H1 (cell line): ENCODE data around the gene ARHGEF28. TPM values are rescaled to one million over a fixed set of nuclear protein-coding genes. Genes with fewer than 3 reads are reported as not detected.

Experiments used
- CTCF ChIA-PET: fragments of 300-600 bp; sonication (Branson Sonifier 250); formaldehyde crosslinking; loops from one replicate; lab custom pipeline; 2021; ENCODE audit not compliant: partially characterized antibody; lab: Charles Lee
- POLR2A ChIA-PET: fragments of 300-600 bp; sonication (Branson Sonifier 250); formaldehyde crosslinking; loops from one replicate; lab custom pipeline; 2021; ENCODE audit warnings: inconsistent platforms; ENCODE audit not compliant: partially characterized antibody; lab: Charles Lee
- DNase-seq, 2 experiments: peaks; one replicate each; pipeline versions ENCODE4 v3.0.0 to v3.0.0-alpha.2; 2010 to 2022; ENCODE audit warnings: low spot score in 2 of 2, low read depth in 1 of 2, mixed read lengths in 1 of 2
- FAIRE-seq: peaks from 2 replicates; lab custom pipeline; 2011; peaks lifted over from hg19 to GRCh38; lab: Jason Lieb, UNC
- H2AFZ ChIP-seq: 2 replicates; pipeline ENCODE4 v1.8.1; 2012; ENCODE audit warnings: low read length, inconsistent platforms
- H2AK5ac ChIP-seq: 2 replicates; pipeline ENCODE4 v1.6.1; 2013; ENCODE audit warnings: low read depth, low read length
- H2BK120ac ChIP-seq: replicated peaks from 2 replicates; pipeline ENCODE3; 2013; ENCODE audit warnings: low read depth, low read length, inconsistent platforms
- H2BK12ac ChIP-seq: 2 replicates; pipeline ENCODE4 v1.6.1; 2013; ENCODE audit warnings: low read depth, low read length
- H2BK15ac ChIP-seq: 2 replicates; pipeline ENCODE4 v1.6.1; 2013; ENCODE audit warnings: low read length
- H2BK20ac ChIP-seq: 2 replicates; pipeline ENCODE4 v1.6.1; 2013; ENCODE audit warnings: low read length
- H2BK5ac ChIP-seq: 2 replicates; pipeline ENCODE4 v1.6.1; 2013; ENCODE audit warnings: low read depth, low read length
- H3K14ac ChIP-seq: 2 replicates; pipeline ENCODE4 v1.6.1; 2013; ENCODE audit warnings: inconsistent platforms; ENCODE audit not compliant: insufficient read length
- H3K18ac ChIP-seq: 2 replicates; pipeline ENCODE4 v1.6.1; 2013; ENCODE audit warnings: low read length; ENCODE audit errors: extremely low read depth
- H3K23ac ChIP-seq: 2 replicates; pipeline ENCODE4 v1.6.1; 2013; ENCODE audit warnings: inconsistent platforms; ENCODE audit not compliant: insufficient read length
- H3K23me2 ChIP-seq: 2 replicates; pipeline ENCODE4 v1.6.1; 2013; ENCODE audit warnings: low read depth, low read length
- H3K27ac ChIP-seq: 2 replicates; pipeline ENCODE4 v1.6.1; 2011; ENCODE audit warnings: low read depth, low read length, inconsistent platforms
- H3K27me3 ChIP-seq, 4 experiments: replicated peaks in 1 of 4; 1 replicate in 1 of 4; 2 replicates in 3 of 4; pipeline versions ENCODE4 v1.6.1 to v1.8.1; 2011 to 2013; ENCODE audit warnings: low read length in 3 of 4, mild to moderate bottlenecking in 3 of 4, inconsistent platforms in 2 of 4, mixed read lengths in 2 of 4, moderate library complexity in 1 of 4; ENCODE audit not compliant: control insufficient read depth in 3 of 4, insufficient read depth in 3 of 4; ENCODE audit errors: extremely low read depth in 1 of 4
- H3K36me3 ChIP-seq, 4 experiments: 2 replicates each; pipeline versions ENCODE4 v1.6.1 to v1.8.1; 2011 to 2013; ENCODE audit warnings: mild to moderate bottlenecking in 4 of 4, low read length in 3 of 4, moderate library complexity in 2 of 4, control low read depth in 1 of 4, inconsistent platforms in 1 of 4; ENCODE audit not compliant: insufficient read depth in 4 of 4, control insufficient read depth in 2 of 4
- H3K4ac ChIP-seq: replicated peaks from 2 replicates; pipeline ENCODE3; 2013; ENCODE audit warnings: low read length, low read depth, mixed read lengths, inconsistent platforms; ENCODE audit not compliant: insufficient read length
- H3K4me1 ChIP-seq, 4 experiments: replicated peaks in 1 of 4; 1 replicate in 1 of 4; 2 replicates in 3 of 4; pipeline versions ENCODE4 v1.6.1 to v1.8.1; 2011 to 2013; ENCODE audit warnings: low read length in 3 of 4, inconsistent platforms in 2 of 4, mixed read lengths in 1 of 4; ENCODE audit not compliant: insufficient read depth in 4 of 4, control insufficient read depth in 3 of 4
- H3K4me2 ChIP-seq, 2 experiments: 2 replicates each; pipeline versions ENCODE4 v1.6.1 to v1.8.1; 2011 to 2013; ENCODE audit warnings: low read depth in 2 of 2, low read length in 2 of 2, control low read depth in 1 of 2, inconsistent platforms in 1 of 2, mild to moderate bottlenecking in 1 of 2; ENCODE audit not compliant: insufficient read depth in 1 of 2
- H3K4me3 ChIP-seq, 4 experiments: fragments of 200-600, 300-600 bp in 1 of 4; sonication (generic), shearing (Covaris generic), sonication (Bioruptor Twin) in 1 of 4; 2 replicates each; pipeline versions ENCODE4 v1.5.1 to v1.8.1; 2011 to 2016; ENCODE audit warnings: low read length in 4 of 4, low read depth in 3 of 4, control low read depth in 2 of 4, inconsistent platforms in 2 of 4, mild to moderate bottlenecking in 2 of 4, mixed read lengths in 1 of 4, moderate library complexity in 1 of 4; ENCODE audit not compliant: insufficient read depth in 2 of 4; ENCODE audit errors: extremely low read depth in 1 of 4
- H3K56ac ChIP-seq: replicated peaks from 2 replicates; pipeline ENCODE3; 2013; ENCODE audit warnings: low read depth, mild to moderate bottlenecking, mixed read lengths, low read length, inconsistent platforms; ENCODE audit not compliant: insufficient read length
- H3K79me1 ChIP-seq: 2 replicates; pipeline ENCODE4 v1.6.1; 2013; ENCODE audit warnings: low read depth, low read length, control low read depth
- H3K79me2 ChIP-seq, 2 experiments: 2 replicates each; pipeline versions ENCODE4 v1.6.1 to v1.8.1; 2012 to 2013; ENCODE audit warnings: low read length in 2 of 2, mild to moderate bottlenecking in 2 of 2, inconsistent platforms in 1 of 2; ENCODE audit not compliant: insufficient read depth in 2 of 2, control insufficient read depth in 1 of 2
- H3K9ac ChIP-seq, 4 experiments: replicated peaks in 1 of 4; 1 replicate in 1 of 4; 2 replicates in 3 of 4; pipeline versions ENCODE4 v1.6.1 to v1.8.1; 2011 to 2013; ENCODE audit warnings: low read depth in 3 of 4, low read length in 3 of 4, control low read depth in 2 of 4, mild to moderate bottlenecking in 2 of 4, moderate library complexity in 2 of 4, inconsistent platforms in 1 of 4; ENCODE audit errors: extremely low read depth in 1 of 4
- H3K9me3 ChIP-seq, 2 experiments: 2 replicates each; pipeline versions ENCODE4 v1.6.1 to v1.8.1; 2012 to 2013; ENCODE audit warnings: mild to moderate bottlenecking in 2 of 2, moderate library complexity in 2 of 2, control low read depth in 1 of 2, inconsistent platforms in 1 of 2, low read depth in 1 of 2, low read length in 1 of 2, mixed read lengths in 1 of 2; ENCODE audit not compliant: insufficient read depth in 2 of 2
- H4K20me1 ChIP-seq, 2 experiments: replicated peaks in 1 of 2; 2 replicates each; pipeline versions ENCODE3 to v1.8.1; 2011 to 2013; ENCODE audit warnings: inconsistent platforms in 2 of 2, low read length in 2 of 2, mild to moderate bottlenecking in 1 of 2; ENCODE audit not compliant: insufficient read depth in 2 of 2, control insufficient read depth in 1 of 2
- H4K5ac ChIP-seq: 2 replicates; pipeline ENCODE4 v1.6.1; 2013; ENCODE audit warnings: low read length, low read depth, mixed read lengths, inconsistent platforms; ENCODE audit not compliant: insufficient read length
- H4K8ac ChIP-seq: 2 replicates; pipeline ENCODE4 v1.8.0; 2013; ENCODE audit warnings: mild to moderate bottlenecking, moderate library complexity, low read length, inconsistent platforms; ENCODE audit not compliant: insufficient read depth; ENCODE audit errors: extremely low read depth
- H4K91ac ChIP-seq: replicated peaks from 2 replicates; pipeline ENCODE3; 2013; ENCODE audit warnings: low read length, mixed read lengths, inconsistent platforms; ENCODE audit not compliant: insufficient read length
- CEBPB ChIP-seq: IDR thresholded peaks from 2 replicates; pipeline ENCODE4 v1.6.1; 2012; ENCODE audit warnings: low read depth, low read length
- GABPA ChIP-seq: IDR thresholded peaks from 2 replicates; pipeline ENCODE4 v1.6.1; 2011; ENCODE audit warnings: mild to moderate bottlenecking, low read length, moderate library complexity, borderline replicate concordance; ENCODE audit not compliant: insufficient read depth
- polyA plus RNA-seq, 7 experiments: library from polyadenylated mRNA; depleted of rRNA in 3 of 7; stranded (reverse) in 5 of 7; unstranded in 2 of 7; fragments of >200 nt in 5 of 7; fragments of 200-250 nt in 2 of 7; gene quantifications; 1 replicate in 5 of 7; 2 replicates in 1 of 7; 4 replicates in 1 of 7; pipeline versions ENCODE4 v1.2.1 to v1.2.3, GENCODE V29; 2011 to 2013; ENCODE audit warnings: missing spikeins in 2 of 7, mixed read lengths in 2 of 7
- total RNA-seq: library from RNA; stranded (reverse); fragmentation: NEBNext Ultra II Directional; extraction: Animal tissue kit (Norgen Biotek cat#: 25700); gene quantifications from 2 replicates; pipeline ENCODE4 v1.2.1, GENCODE V29; 2021

Gene ARHGEF28
- total and polyA plus RNA-seq, 2 of the 8 experiments (the other 6 are each of a cell fraction or from before 2014, with no cell fraction given), result 0.33 to 1.0 TPM

DNA sequence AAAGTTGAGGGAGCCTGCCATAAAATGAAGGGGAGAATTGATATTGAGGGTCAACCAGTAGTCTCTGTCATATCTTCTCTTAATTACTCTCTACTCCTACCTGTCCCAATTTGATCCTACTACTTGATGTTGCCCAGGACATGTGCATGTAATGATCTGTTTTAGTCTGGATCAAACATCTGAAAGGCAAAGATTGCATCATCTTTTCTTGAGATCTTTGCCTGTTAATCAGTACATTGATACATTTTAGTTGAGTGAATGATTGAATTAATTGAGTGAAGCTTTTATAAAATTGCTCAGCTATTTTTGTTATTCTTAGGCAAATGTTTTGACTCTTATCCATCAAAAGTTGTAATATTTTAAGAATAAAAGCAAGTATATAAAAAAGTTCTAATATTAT is 21.7 kb downstream of the ARHGEF28 start:
- H3K79me2 ChIP-seq, result no peaks in the 10 kb centered on the region
- CTCF ChIA-PET, result no interaction called here
- TF ChIP-seq CEBPB (peak; percentile 38; the same call in 1 of the 2 replicates), GABPA (no peak)

More for the DNA sequence above, 21.7 kb downstream of the ARHGEF28 start:
- Histone ChIP-seq H3K27me3 (no peaks in the 10 kb centered on the region), H2AK5ac (no peak overlapping the region), H2BK120ac (no peak overlapping the region), H3K9me3 (no peaks in the 10 kb centered on the region), H3K4me1 (peaks cover 3 to 5% (median 4%) of the 10 kb centered on the region in 4 experiments; a peak in 6 of 7 replicates), H2BK20ac (no peak overlapping the region), H3K36me3 (no peaks in the 10 kb centered on the region), H4K91ac (no peak overlapping the region), H3K4ac (no peak overlapping the region), H3K23ac (no peak overlapping the region), H3K27ac (no peak overlapping the region), H3K4me3 (no peak overlapping the region), H2BK15ac (no peak overlapping the region), H4K5ac (no peak overlapping the region), H3K9ac (no peak overlapping the region), H2BK12ac (no peak overlapping the region), H2AFZ (no peak overlapping the region), H4K8ac (no peak overlapping the region), H2BK5ac (no peak overlapping the region), H4K20me1 (no peaks in the 10 kb centered on the region), H3K56ac (no peak overlapping the region), H3K23me2 (no peaks in the 10 kb centered on the region; the same call in 1 of the 2 replicates), H3K4me2 (no peak overlapping the region), H3K79me1 (no peaks in the 10 kb centered on the region), H3K14ac (no peak overlapping the region), H3K18ac (no peak overlapping the region)
- POLR2A ChIA-PET, result no interaction called here
- no peak for DNase-seq
- no peak for FAIRE-seq
